Adipocyte (in vitro differentiated cells): ENCODE data around the gene USP49.

ENCODE experiments used
- DNase-seq: peaks from one replicate; pipeline ENCODE4 v3.0.0-alpha.2; 2015; ENCODE audit warnings: low read depth
- H3K27me3 ChIP-seq: replicated peaks from 2 replicates; pipeline ENCODE4 v1.7.0; 2013; ENCODE audit warnings: mild to moderate bottlenecking, low read length, moderate library complexity; ENCODE audit not compliant: control insufficient read depth, insufficient read depth
- H3K36me3 ChIP-seq: 2 replicates; pipeline ENCODE4 v1.7.0; 2013; ENCODE audit warnings: low read length, mild to moderate bottlenecking, moderate library complexity; ENCODE audit not compliant: control insufficient read depth, insufficient read depth, severe bottlenecking
- H3K4me1 ChIP-seq: 2 replicates; pipeline ENCODE4 v1.7.0; 2013; ENCODE audit warnings: mild to moderate bottlenecking, low read length, moderate library complexity; ENCODE audit not compliant: control insufficient read depth, insufficient read depth
- H3K4me3 ChIP-seq: 2 replicates; pipeline ENCODE4 v1.7.0; 2013; ENCODE audit warnings: mild to moderate bottlenecking, low read length, moderate library complexity
- H3K9ac ChIP-seq: 2 replicates; pipeline ENCODE4 v1.7.0; 2013; ENCODE audit warnings: mild to moderate bottlenecking, low read length, moderate library complexity
- H3K9me3 ChIP-seq: 2 replicates; pipeline ENCODE4 v1.7.0; 2013; ENCODE audit warnings: mild to moderate bottlenecking, low read length, moderate library complexity; ENCODE audit not compliant: control insufficient read depth

USP49 gene

DNA sequence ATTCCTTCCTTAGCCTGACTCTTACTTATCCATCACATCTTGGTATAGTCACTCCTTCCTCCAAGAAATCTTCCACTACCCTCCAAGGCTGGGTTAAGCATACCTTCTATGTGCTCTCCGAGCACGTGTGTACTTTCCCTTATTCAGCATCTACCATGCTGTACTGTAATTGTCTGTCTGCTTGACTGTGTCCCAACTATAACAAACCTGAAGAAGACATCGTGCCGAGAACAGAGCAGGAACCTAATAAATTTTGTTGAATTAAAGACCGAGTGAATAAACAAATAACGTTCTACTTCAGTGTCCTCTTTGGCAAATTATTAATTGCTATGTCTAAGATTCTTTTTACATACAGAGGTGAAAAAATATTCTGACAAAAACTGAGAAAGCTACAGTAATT, 35.8 kb downstream of the USP49 start:
- H3K4me1 ChIP-seq: no peaks in the 10 kb centered on the region
- no peak for DNase-seq
- peaks cover 4% of the 10 kb centered on the region for H3K36me3 ChIP-seq
- H3K4me3 ChIP-seq: no peak overlapping the region
- no peaks in the 10 kb centered on the region for H3K27me3 ChIP-seq
- H3K9ac ChIP-seq: no peak overlapping the region
- H3K9me3 ChIP-seq: no peaks in the 10 kb centered on the region

DNA sequence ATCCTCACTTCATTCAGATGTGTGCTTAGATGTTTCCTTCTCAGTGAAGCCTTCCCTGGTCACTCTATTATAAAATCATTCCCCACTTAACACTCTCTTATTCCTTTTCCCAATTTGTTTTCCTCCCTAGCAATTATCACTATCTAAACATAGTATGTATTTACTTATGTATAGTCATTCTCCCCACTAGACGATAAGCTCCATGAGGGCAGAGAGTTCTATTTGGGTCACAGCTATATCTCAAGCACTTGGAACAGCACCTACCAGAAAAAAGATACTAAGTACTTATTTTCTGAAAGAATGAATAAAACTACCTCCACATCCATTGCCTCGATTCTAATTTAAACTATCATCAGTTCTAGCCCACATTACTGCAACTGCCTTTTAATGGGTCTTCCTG, 36.5 kb downstream of the USP49 start:
- H3K9ac ChIP-seq: no peak overlapping the region
- H3K4me3 ChIP-seq: no peak overlapping the region
- no peaks in the 10 kb centered on the region for H3K4me1 ChIP-seq
- H3K27me3 ChIP-seq: no peaks in the 10 kb centered on the region
- peaks cover 4% of the 10 kb centered on the region for H3K36me3 ChIP-seq
- no peaks in the 10 kb centered on the region for H3K9me3 ChIP-seq
- no peak for DNase-seq

DNA sequence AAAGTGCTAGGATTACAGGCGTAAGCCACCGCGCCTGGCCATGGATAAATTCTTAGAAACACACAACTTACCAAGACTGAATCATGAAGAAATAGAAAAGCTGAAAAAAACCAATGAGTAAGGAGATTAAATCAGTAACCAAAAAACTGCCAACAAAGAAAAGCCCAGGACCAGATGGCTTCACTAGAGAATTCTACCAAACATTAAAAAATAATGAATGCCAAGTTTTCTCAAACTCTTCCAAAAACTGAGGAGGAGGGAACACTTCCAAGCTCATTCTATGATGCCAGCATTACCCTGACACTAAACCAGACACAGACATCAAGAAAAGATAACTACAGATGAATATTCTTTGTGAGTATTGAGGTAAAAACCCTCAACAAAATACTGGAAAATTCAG, 44.3 kb downstream of the USP49 start:
- no peaks in the 10 kb centered on the region for H3K9me3 ChIP-seq
- no peaks in the 10 kb centered on the region for H3K36me3 ChIP-seq
- no peak for DNase-seq
- no peak overlapping the region for H3K9ac ChIP-seq
- no peak overlapping the region for H3K4me3 ChIP-seq
- no peaks in the 10 kb centered on the region for H3K27me3 ChIP-seq
- H3K4me1 ChIP-seq: peaks cover 8% of the 10 kb centered on the region

DNA sequence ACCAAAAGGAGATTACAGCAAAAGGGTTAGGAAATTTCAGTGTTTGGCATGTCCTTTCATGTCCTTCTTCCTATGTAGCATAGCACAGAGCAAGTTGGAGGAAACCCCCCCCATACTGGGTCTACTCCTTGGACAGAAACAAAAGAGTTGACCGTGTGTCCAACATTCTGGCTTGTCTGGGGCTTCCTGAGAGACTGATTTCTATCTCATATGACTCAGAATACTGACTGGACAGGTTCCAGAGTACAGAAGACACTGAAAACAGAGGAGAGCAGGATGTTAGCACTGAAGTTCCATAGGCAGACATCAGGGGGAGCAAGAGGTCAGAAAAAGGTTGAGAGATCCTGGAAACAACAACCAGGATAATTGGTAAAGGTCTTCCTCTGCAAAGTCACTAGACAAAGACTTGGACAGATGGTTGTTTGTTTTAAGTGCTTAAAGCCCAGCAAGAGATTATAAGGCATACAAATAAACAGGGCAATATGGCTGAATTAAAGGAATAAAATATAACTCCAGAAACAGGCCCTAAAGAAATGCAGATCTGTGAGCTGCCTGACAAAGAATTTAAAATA, 48.4 kb downstream of the USP49 start:
- Histone ChIP-seq H3K4me1 (peaks cover 8% of the 10 kb centered on the region), H3K27me3 (no peaks in the 10 kb centered on the region), H3K9me3 (no peaks in the 10 kb centered on the region), H3K9ac (peak overlapping the region; percentile 45), H3K4me3 (no peak overlapping the region), H3K36me3 (no peaks in the 10 kb centered on the region)
- peak; percentile 96 for DNase-seq

DNA sequence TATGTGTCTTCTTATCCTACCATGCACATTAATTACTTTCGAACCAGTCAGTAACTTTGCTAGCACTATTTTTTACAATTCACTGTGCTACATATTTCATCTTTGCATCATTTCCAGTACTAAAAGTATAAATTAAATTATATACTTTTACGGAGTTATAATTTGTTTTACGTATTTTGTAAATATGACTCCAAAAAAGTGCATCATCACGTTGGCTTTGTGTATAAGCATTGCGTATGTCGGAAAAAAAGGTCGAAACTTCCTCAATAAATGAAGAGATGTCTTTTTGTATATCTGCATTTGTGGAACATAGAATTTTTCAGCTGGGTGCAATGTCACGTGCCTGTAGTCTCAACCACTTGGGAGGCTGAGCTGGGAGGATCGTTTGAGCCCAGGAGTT, 52.0 kb downstream of the USP49 start:
- Histone ChIP-seq H3K36me3 (no peaks in the 10 kb centered on the region), H3K9me3 (no peaks in the 10 kb centered on the region), H3K4me1 (peaks cover 8% of the 10 kb centered on the region), H3K27me3 (no peaks in the 10 kb centered on the region), H3K9ac (no peak overlapping the region), H3K4me3 (no peak overlapping the region)
- DNase-seq: no peak

DNA sequence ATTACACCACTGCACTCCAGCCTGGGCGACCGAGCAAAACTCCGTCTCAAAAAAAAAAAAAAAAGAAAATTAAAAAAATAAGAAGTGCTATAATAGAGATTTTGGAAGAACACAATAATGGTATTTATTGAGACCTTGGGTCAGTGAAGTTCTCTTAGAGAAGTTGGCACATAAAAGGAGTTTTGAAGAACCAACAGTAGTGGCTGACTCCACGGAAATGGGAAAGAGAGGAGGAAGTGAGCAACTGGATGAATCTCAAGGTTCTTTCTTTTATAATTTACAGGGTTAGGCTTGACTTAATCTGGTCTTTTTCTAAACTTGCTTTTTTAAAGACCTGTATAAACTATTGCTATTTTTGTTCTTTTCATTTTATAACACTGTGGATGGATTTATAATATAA, 54.8 kb downstream of the USP49 start:
- H3K36me3 ChIP-seq: no peaks in the 10 kb centered on the region
- no peaks in the 10 kb centered on the region for H3K9me3 ChIP-seq
- no peaks in the 10 kb centered on the region for H3K27me3 ChIP-seq

DNA sequence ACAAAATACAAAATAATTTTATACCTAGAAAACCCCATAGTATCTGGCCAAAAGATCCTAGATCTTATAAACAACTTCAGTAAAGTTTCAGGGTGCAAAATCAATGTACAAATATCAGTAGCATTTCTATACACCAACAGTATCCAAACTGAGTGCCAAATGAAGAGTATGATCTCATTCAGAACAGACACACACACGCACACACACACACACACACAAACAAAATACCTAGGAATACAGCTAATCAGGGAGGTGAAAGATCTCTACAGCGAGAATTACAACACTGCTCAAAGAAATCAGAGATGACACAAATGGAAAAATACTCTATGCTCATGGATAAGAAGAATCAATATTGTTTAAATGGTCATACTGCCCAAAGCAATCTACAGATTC, 58.5 kb downstream of the USP49 start:
- H3K9me3 ChIP-seq: no peaks in the 10 kb centered on the region
- H3K4me1 ChIP-seq: peaks cover 4% of the 10 kb centered on the region
- H3K36me3 ChIP-seq: peaks cover 6% of the 10 kb centered on the region
- no peak overlapping the region for H3K4me3 ChIP-seq
- H3K9ac ChIP-seq: no peak overlapping the region
- no peaks in the 10 kb centered on the region for H3K27me3 ChIP-seq
- peak; percentile 10 for DNase-seq

More for the DNA sequence above, 54.8 kb downstream of the USP49 start:
- Histone ChIP-seq H3K4me1 (peaks cover 4% of the 10 kb centered on the region), H3K9ac (no peak overlapping the region), H3K4me3 (no peak overlapping the region)
- no peak for DNase-seq

DNA sequence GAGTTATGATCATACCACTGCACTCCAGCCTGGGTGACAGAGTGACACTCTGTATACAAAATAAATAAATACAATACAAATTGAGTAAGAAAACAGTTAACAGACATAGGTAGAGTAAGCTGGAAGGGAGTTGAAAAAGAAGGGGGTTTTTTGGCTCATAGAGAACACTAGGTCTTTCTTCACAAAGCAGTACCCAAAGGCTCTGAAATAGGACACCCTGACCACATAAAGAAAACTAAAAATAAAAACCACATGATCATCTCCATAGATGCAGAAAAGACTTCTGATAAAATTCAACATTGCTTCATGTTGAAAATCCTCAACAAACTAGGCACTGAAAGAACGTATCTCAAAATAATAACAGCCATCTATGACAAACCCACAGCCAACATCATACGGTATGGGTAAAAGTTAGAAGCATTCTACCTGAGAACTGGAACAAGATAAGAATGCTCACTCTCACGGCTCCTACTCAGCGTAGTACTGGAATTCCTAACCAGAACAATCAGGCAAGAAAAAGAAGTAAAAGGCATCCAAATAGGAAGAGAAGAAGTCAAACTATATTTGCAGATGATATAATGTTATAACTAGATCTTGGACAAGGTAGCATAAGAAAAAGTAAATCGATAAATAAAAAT, 59.0 kb downstream of the USP49 start:
- peaks cover 4% of the 10 kb centered on the region for H3K4me1 ChIP-seq
- no peak overlapping the region for H3K4me3 ChIP-seq
- H3K9me3 ChIP-seq: no peaks in the 10 kb centered on the region
- no peaks in the 10 kb centered on the region for H3K27me3 ChIP-seq
- peak; percentile 71 for DNase-seq
- no peak overlapping the region for H3K9ac ChIP-seq
- peaks cover 6% of the 10 kb centered on the region for H3K36me3 ChIP-seq

DNA sequence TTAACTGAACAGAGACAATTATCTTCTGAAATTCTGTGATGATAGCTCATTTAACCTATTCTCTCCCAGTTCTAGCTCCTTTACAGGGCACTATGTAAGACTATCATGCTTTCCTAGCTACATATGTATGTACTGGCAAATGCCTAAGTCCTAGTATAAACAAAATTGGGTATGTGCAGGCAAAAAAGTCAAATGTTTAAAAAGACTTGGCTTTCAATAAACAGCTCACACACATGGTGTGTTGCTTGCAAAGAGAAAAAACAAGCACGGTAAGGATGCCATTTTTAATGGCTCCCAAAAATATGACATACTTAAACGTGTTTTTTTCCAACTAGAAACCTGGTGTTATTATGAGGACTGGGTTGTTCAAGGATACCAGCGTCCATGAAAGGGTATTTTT, 62.9 kb downstream of the USP49 start:
- DNase-seq: no peak
- Histone ChIP-seq H3K9me3 (no peaks in the 10 kb centered on the region), H3K4me3 (no peak overlapping the region), H3K9ac (no peak overlapping the region), H3K36me3 (peaks cover 6% of the 10 kb centered on the region), H3K4me1 (peaks cover 4% of the 10 kb centered on the region), H3K27me3 (no peaks in the 10 kb centered on the region)

DNA sequence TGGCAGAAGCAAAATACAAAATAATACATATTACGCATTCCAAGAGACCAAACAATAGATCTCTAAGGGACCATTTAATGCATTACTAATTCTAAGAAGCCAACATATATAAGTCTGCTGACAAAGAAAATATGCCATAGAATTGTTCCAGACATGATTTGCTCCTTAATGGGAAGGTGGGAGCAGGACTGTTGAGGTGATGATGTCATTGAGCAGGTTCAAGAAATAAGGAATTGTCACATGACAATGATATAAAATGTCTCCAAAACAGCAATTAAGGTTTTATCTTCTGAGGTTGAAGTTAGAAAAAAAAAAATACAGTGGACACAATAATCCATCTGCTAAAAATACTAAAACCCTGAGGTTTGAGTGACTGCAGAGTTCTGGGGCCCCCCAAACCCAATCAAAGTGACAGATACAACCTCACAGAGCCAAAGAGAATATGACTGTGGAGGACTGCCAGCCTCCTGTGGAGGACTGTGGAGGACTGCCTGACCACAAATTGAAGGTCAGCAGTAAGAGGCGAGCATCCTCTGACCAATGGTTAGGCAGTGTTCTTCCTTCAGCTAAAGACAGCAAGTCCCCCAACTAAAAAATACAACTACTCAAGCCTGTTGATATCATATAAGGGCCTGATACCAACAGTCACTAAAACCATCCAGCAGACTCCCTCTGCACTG, 68.7 kb downstream of the USP49 start:
- Histone ChIP-seq H3K4me3 (no peak overlapping the region), H3K4me1 (no peaks in the 10 kb centered on the region), H3K9ac (no peak overlapping the region), H3K27me3 (no peaks in the 10 kb centered on the region), H3K36me3 (peaks cover 5% of the 10 kb centered on the region), H3K9me3 (no peaks in the 10 kb centered on the region)
- no peak for DNase-seq

DNA sequence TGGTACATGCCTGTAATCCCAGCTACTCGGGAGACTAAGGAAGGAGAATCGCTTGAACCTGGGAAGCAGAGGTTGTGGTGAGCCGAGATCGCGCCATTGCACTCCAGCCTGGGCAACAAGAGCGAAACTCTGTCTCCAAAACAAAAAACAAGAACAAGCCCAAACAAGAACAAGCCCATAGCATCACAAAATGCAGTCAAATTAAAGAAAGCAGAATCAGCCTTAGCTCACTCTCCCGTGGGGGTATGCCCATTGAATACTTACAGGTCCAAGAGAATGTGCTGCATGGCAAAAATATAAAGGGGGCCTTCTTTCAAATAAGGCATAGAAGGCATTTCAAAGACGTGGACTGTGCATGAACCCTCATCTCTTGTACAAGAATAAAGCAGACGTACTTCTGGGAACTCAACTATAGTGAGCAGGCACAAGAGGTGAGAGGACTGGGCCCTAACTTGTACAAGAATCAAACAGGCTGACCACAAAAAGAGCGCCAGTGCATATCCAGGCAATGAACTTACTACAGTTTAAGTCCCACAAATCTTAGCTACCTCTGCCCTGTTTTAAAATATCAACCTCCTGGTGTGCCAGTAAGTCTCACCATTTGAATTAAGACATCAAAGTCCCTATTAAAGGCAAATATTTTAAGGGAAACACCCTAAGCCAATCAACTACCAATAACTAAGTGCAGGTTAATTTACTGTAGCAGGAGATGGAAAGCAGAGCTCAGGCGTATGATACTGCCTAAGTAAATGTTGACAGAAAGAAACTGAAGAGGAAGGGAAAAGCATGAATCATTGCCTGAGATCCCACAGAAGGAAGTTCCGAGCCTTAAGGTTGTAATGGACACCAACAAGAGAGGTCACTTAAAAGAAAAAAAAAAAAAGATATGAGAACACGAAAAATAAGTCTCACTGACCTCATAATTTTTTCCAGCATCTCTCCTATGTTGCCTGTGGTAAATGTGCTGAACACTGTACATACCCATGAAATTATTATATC, 70.3 kb downstream of the USP49 start:
- Histone ChIP-seq H3K9ac (no peak overlapping the region), H3K36me3 (peaks cover 5% of the 10 kb centered on the region), H3K4me1 (no peaks in the 10 kb centered on the region), H3K27me3 (no peaks in the 10 kb centered on the region), H3K9me3 (no peaks in the 10 kb centered on the region), H3K4me3 (no peak overlapping the region)
- DNase-seq: no peak
